GM13976 (cell line): ENCODE data around the gene FAHD1.

Source experiments
- DNase-seq: peaks from one replicate; pipeline ENCODE4 v3.0.0; 2012; ENCODE audit warnings: low spot score
- CTCF ChIP-seq: IDR thresholded peaks from 2 replicates; pipeline ENCODE4 v1.5.1; 2012; ENCODE audit warnings: borderline replicate concordance, mild to moderate bottlenecking; ENCODE audit not compliant: insufficient read depth; ENCODE audit errors: extremely low read depth, missing control alignments, control extremely low read depth
- in situ Hi-C: fragments of 300-500 bp; cut with MboI; formaldehyde crosslinking; loops from one replicate; pipeline ENCODE4 v1.12.0; 2022; ENCODE audit warnings: low sequenced_read_pairs, mixed read lengths, inconsistent platforms; ENCODE audit not compliant: unreplicated experiment

The FAHD1 gene

GRCh38 chr16:1786242-1787055 is 40.6 kb upstream of the FAHD1 start:
- no peak for DNase-seq
- TF ChIP-seq CTCF = peak; percentile 15
- in situ Hi-C loops = no loop called here

- no peak for TF ChIP-seq CTCF
- DNase-seq = no peak
- in situ Hi-C loops = no loop called here
These were observed 40.0 kb upstream of the FAHD1 start for GRCh38 chr16:1787056-1787321.

- no peak for DNase-seq
- in situ Hi-C loops = no loop called here
- TF ChIP-seq CTCF = no peak
These were observed 39.5 kb upstream of the FAHD1 start for GRCh38 chr16:1787322-1788094.

GRCh38 chr16:1788095-1788707 is 38.8 kb upstream of the FAHD1 start:
- no peak for TF ChIP-seq CTCF
- no peak for DNase-seq
- in situ Hi-C loops = no loop called here

GRCh38 chr16:1788708-1789100 is 38.3 kb upstream of the FAHD1 start:
- DNase-seq = no peak
- TF ChIP-seq CTCF = no peak
- in situ Hi-C loops = no loop called here

- TF ChIP-seq CTCF = no peak
- DNase-seq = no peak
- in situ Hi-C loops = no loop called here
These were observed 37.4 kb upstream of the FAHD1 start for GRCh38 chr16:1789643-1790045.
